Gastroesophageal sphincter (tissue), 3 donors: ENCODE data around the gene CALML5.

Experiments used
- EP300 ChIP-seq: sonication (generic); formaldehyde crosslinking; IDR thresholded peaks from one replicate; pipeline ENCODE4 v1.6.1; 2017; ENCODE audit warnings: antibody characterized with exemption, mild to moderate bottlenecking
- POLR2A ChIP-seq, 2 donors: fragments of 450-650 bp; IDR thresholded peaks; one replicate each; pipeline ENCODE4 v1.6.1; 2017; ENCODE audit warnings: antibody characterized with exemption in 2 of 2, mild to moderate bottlenecking in 2 of 2, moderate library complexity in 1 of 2
- POLR2AphosphoS5 ChIP-seq: sonication (generic); formaldehyde crosslinking; IDR thresholded peaks from one replicate; pipeline ENCODE4 v1.6.1; 2017; ENCODE audit warnings: antibody characterized with exemption
- TF ChIP-seq, protein P1 (sequence below), 4 experiments: fragments of 200-600 bp in 2 of 4; fragments of 450-650 bp in 2 of 4; sonication (generic) in 1 of 4; IDR thresholded peaks; one replicate each; pipeline ENCODE4 v1.5.1; 2017 to 2019; ENCODE audit warnings: antibody characterized with exemption in 4 of 4, mild to moderate bottlenecking in 2 of 4, moderate library complexity in 2 of 4

DNA sequence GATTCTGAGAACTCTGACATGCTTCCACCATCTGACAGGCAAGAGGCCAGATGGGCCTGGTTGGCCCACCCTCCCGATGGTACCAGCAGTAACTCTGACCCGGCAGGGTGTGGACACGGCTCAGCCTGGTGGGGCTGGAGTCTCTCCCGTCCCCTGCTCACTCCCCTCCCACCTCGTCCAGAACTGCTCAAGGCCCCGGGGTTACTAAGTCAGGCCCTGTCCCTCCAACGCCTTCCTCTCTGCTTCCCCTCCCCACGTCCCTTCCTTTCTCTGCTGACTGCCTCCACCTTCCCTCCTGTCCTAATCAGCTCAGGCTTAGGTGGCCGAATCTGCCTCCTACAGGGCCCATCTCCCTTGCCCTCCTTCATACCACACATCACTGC lies 12.5 kb downstream of the CALML5 start:
- TF ChIP-seq, protein P1, sequence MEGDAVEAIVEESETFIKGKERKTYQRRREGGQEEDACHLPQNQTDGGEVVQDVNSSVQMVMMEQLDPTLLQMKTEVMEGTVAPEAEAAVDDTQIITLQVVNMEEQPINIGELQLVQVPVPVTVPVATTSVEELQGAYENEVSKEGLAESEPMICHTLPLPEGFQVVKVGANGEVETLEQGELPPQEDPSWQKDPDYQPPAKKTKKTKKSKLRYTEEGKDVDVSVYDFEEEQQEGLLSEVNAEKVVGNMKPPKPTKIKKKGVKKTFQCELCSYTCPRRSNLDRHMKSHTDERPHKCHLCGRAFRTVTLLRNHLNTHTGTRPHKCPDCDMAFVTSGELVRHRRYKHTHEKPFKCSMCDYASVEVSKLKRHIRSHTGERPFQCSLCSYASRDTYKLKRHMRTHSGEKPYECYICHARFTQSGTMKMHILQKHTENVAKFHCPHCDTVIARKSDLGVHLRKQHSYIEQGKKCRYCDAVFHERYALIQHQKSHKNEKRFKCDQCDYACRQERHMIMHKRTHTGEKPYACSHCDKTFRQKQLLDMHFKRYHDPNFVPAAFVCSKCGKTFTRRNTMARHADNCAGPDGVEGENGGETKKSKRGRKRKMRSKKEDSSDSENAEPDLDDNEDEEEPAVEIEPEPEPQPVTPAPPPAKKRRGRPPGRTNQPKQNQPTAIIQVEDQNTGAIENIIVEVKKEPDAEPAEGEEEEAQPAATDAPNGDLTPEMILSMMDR (IDR thresholded peaks at IDR 0.05), result no peak
- no peak for TF ChIP-seq POLR2AphosphoS5
- no peak for TF ChIP-seq POLR2A (IDR thresholded peaks at IDR 0.05)
- TF ChIP-seq EP300, result no peak
